HepG2 (cell line): ENCODE data around the gene IRF2BPL. TPM values are rescaled to one million over a fixed set of nuclear protein-coding genes. Genes with fewer than 3 reads are reported as not detected.

ENCODE experiments used
- ATAC-seq: fragments of 200-7000 bp; cut with Tn5 transposase; 3 replicates; pipeline ENCODE4 v1.9.1; 2020; ENCODE audit warnings: mild to moderate bottlenecking, moderate library complexity
- BruUV-seq: library from RNA; stranded (reverse); fragments of 400-500 nt; replicated peaks from 2 replicates; lab custom pipeline; 2021; lab: Mats Ljungman, UMichigan
- CTCF ChIA-PET: fragments of 300-600 bp; formaldehyde crosslinking; extraction: SDS; loops from one replicate; lab custom pipeline; 2021; ENCODE audit warnings: low total read pairs, inconsistent platforms, low intra/inter-chr PET ratio; lab: Yijun Ruan, JAX
- POLR2A ChIA-PET: fragments of 350-600 bp; sonication (Branson Sonifier 250); formaldehyde crosslinking; loops from one replicate; lab custom pipeline; 2020; ENCODE audit warnings: antibody characterized with exemption, inconsistent platforms; lab: Yijun Ruan, JAX
- DNase-seq: peaks from one replicate; pipeline ENCODE4 v3.0.0-alpha.2; 2015; ENCODE audit warnings: low spot score
- FAIRE-seq: peaks from 3 replicates; lab custom pipeline; 2011; peaks lifted over from hg19 to GRCh38; lab: Jason Lieb, UNC
- H2AFZ ChIP-seq: one replicate; pipeline ENCODE4 v1.6.1; 2011; ENCODE audit warnings: low read length, inconsistent platforms
- H3K27ac ChIP-seq: fragments of 300-600 bp; 3 replicates; pipeline ENCODE4 v1.8.0; 2011; ENCODE audit warnings: mixed run types, mild to moderate bottlenecking, mixed read lengths, low read length, inconsistent platforms; ENCODE audit not compliant: insufficient read depth; ENCODE audit errors: extremely low read length
- H3K27me3 ChIP-seq, 2 experiments: fragments of 200-600 bp in 1 of 2; 2 replicates in 1 of 2; 3 replicates in 1 of 2; pipeline versions ENCODE4 v1.6.0 to v1.8.0; 2011; ENCODE audit warnings: low read length in 2 of 2, mild to moderate bottlenecking in 2 of 2, moderate library complexity in 2 of 2, inconsistent platforms in 1 of 2; ENCODE audit not compliant: insufficient read depth in 2 of 2, control insufficient read depth in 1 of 2
- H3K36me3 ChIP-seq, 2 experiments: fragments of 200-600 bp in 1 of 2; replicated peaks in 1 of 2; 2 replicates in 1 of 2; 3 replicates in 1 of 2; pipeline versions ENCODE4 v1.5.1 to v1.8.0; 2011; ENCODE audit warnings: low read length in 2 of 2, inconsistent platforms in 1 of 2; ENCODE audit not compliant: insufficient read depth in 2 of 2, control insufficient read depth in 1 of 2
- H3K4me1 ChIP-seq: 2 replicates; pipeline ENCODE4 v1.5.1; 2012; ENCODE audit warnings: low read length, inconsistent platforms; ENCODE audit not compliant: insufficient read depth
- H3K4me2 ChIP-seq: 2 replicates; pipeline ENCODE4 v1.6.0; 2011; ENCODE audit warnings: low read depth, low read length, inconsistent platforms
- H3K4me3 ChIP-seq, 3 experiments: fragments of 200-600 bp in 1 of 3; sonication (generic), shearing (Covaris generic) in 1 of 3; replicated peaks in 1 of 3; 2 replicates each; pipeline ENCODE4 v1.5.1; 2011 to 2016; ENCODE audit warnings: low read length in 3 of 3, inconsistent platforms in 2 of 3, low read depth in 2 of 3, mild to moderate bottlenecking in 2 of 3, control low read depth in 1 of 3, mixed read lengths in 1 of 3; ENCODE audit not compliant: insufficient read depth in 1 of 3
- H3K79me2 ChIP-seq: one replicate; pipeline ENCODE4 v1.6.1; 2011; ENCODE audit warnings: low read length, inconsistent platforms; ENCODE audit not compliant: insufficient read depth
- H3K9ac ChIP-seq: 2 replicates; pipeline ENCODE4 v1.6.0; 2011; ENCODE audit warnings: mild to moderate bottlenecking, low read depth, low read length, inconsistent platforms; ENCODE audit not compliant: insufficient read depth
- H3K9me3 ChIP-seq: 2 replicates; pipeline ENCODE4 v1.5.1; 2012; ENCODE audit warnings: mild to moderate bottlenecking, low read length
- H4K20me1 ChIP-seq: 2 replicates; pipeline ENCODE4 v1.6.0; 2011; ENCODE audit warnings: inconsistent platforms, mild to moderate bottlenecking, low read length, moderate library complexity; ENCODE audit not compliant: insufficient read depth
- CREB1 ChIP-seq, 2 experiments: fragments of 450-650 bp in 1 of 2; IDR thresholded peaks; 2 replicates each; pipeline ENCODE4 v1.6.1; 2016 to 2017; ENCODE audit warnings: control low read depth in 1 of 2, mild to moderate bottlenecking in 1 of 2, missing compliant biosample characterization in 1 of 2, missing genetic modification characterization in 1 of 2
- E2F1 ChIP-seq: sonication (generic); formaldehyde crosslinking; IDR thresholded peaks from 2 replicates; pipeline ENCODE4 v1.5.0; 2020; ENCODE audit warnings: missing genetic modification reagents
- FOSL2 ChIP-seq: sonication (generic); formaldehyde crosslinking; IDR thresholded peaks from 2 replicates; pipeline ENCODE4 v1.4.0; 2020; ENCODE audit warnings: missing genetic modification reagents
- FOXM1 ChIP-seq: sonication (generic); formaldehyde crosslinking; IDR thresholded peaks from 2 replicates; pipeline ENCODE4 v1.5.0; 2020; ENCODE audit warnings: missing genetic modification reagents
- MATR3 ChIP-seq: sonication (generic); formaldehyde crosslinking; IDR thresholded peaks from 2 replicates; pipeline ENCODE4 v1.4.0; 2020; ENCODE audit warnings: missing genetic modification reagents
- NCOA2 ChIP-seq: sonication (generic); formaldehyde crosslinking; IDR thresholded peaks from 2 replicates; pipeline ENCODE4 v1.8.0; 2022; ENCODE audit warnings: inconsistent platforms
- NFIB ChIP-seq: sonication (generic); formaldehyde crosslinking; IDR thresholded peaks from 2 replicates; pipeline ENCODE4 v1.9.0; 2021; ENCODE audit warnings: missing genetic modification reagents, mild to moderate bottlenecking, borderline replicate concordance
- RBFOX2 ChIP-seq: fragments of 200-400 bp; formaldehyde crosslinking; IDR thresholded peaks from 2 replicates; pipeline ENCODE4 v1.6.1; 2017; ENCODE audit warnings: low read depth, mild to moderate bottlenecking, low read length
- SOX5 ChIP-seq: IDR thresholded peaks from 2 replicates; pipeline ENCODE4 v1.6.1; 2016; ENCODE audit warnings: borderline replicate concordance
- TFE3 ChIP-seq: IDR thresholded peaks from 2 replicates; pipeline ENCODE4 v1.6.1; 2016
- UBTF ChIP-seq: sonication (generic); formaldehyde crosslinking; IDR thresholded peaks from 2 replicates; pipeline ENCODE4 v1.4.0; 2020; ENCODE audit warnings: mild to moderate bottlenecking, missing genetic modification reagents
- ZNF335 ChIP-seq: sonication (generic); formaldehyde crosslinking; IDR thresholded peaks from 2 replicates; pipeline ENCODE4 v1.4.0; 2020; ENCODE audit warnings: missing genetic modification reagents
- ZNF362 ChIP-seq: sonication (generic); formaldehyde crosslinking; IDR thresholded peaks from 2 replicates; pipeline ENCODE4 v1.4.0; 2020; ENCODE audit warnings: missing genetic modification reagents, mild to moderate bottlenecking, borderline replicate concordance
- WGBS: methylation state at CpG from one replicate; pipeline ENCODE4 v1.1.6; 2017; ENCODE audit warnings: low lambda C conversion rate; 5-methylcytosine and 5-hydroxymethylcytosine counted together
- in situ Hi-C: cut with HindIII; loops from 2 replicates; pipeline ENCODE4 v1.10.0; 2017; ENCODE audit warnings: low pct_unique_long_range_greater_than_20kb; ENCODE audit not compliant: extremely low pct_ligation_motif_present
- intact Hi-C: fragments of 100-400 bp; cut with micrococcal nuclease; formaldehyde crosslinking; loops from one replicate; pipeline ENCODE4 v1.10.0; 2022; ENCODE audit not compliant: unreplicated experiment
- polyA plus RNA-seq, 8 experiments: library from polyadenylated mRNA; depleted of rRNA in 3 of 8; stranded (reverse) in 7 of 8; unstranded in 1 of 8; fragments of >200 nt; fragmentation: Illumina TruSeq in 4 of 8; extraction: Trizol in 4 of 8; gene quantifications; 2 replicates each; pipeline versions ENCODE4 v1.2.1 to v1.2.3, GENCODE V29; 2011 to 2016; ENCODE audit warnings: low read depth in 4 of 8, missing spikeins in 1 of 8, mixed read lengths in 1 of 8; ENCODE audit not compliant: insufficient read depth in 1 of 8
- total RNA-seq, 5 experiments: library from RNA; depleted of rRNA; stranded (reverse); fragments of >200 nt; fragmentation: Illumina TruSeq; extraction: Trizol; gene quantifications; 2 replicates each; pipeline ENCODE4 v1.2.3, GENCODE V29; 2016; ENCODE audit warnings: low read depth in 1 of 5

Gene IRF2BPL
- total and polyA plus RNA-seq, 2 of the 13 experiments (the other 11 are each of a cell fraction or from before 2014, with no cell fraction given), result 6.6 to 8.4 TPM

- peak; percentile 71 for ATAC-seq
- H3K9me3 ChIP-seq, result peaks cover 9% of the 10 kb centered on the region; the same call in 1 of the 2 replicates
- H3K27ac ChIP-seq, result no peak overlapping the region
- H4K20me1 ChIP-seq, result no peaks in the 10 kb centered on the region
- H3K4me2 ChIP-seq, result peak overlapping the region; percentile 75
- H3K9ac ChIP-seq, result no peak overlapping the region
- CTCF ChIA-PET, result no interaction called here
- in situ Hi-C loops (no loop called here), intact Hi-C loops (no loop called here)
- H3K36me3 ChIP-seq, result no peaks in the 10 kb centered on the region
- no peak overlapping the region for H2AFZ ChIP-seq
- POLR2A ChIA-PET, result interaction anchor here (0.9 to 2.1 kb wide), 3 partner anchors 9 to 22 kb away, joined by 3 to 12 read pairs (median 4); no protein-coding TSS in a partner anchor
- 18% methylated on average over 15 of the region's 15 CpGs for WGBS
- no peaks in the 10 kb centered on the region for H3K79me2 ChIP-seq
- no TSS peak for BruUV-seq
- peak; percentile 52 for DNase-seq
- peaks cover 44% of the 10 kb centered on the region for H3K4me1 ChIP-seq
- H3K4me3 ChIP-seq, result peak overlapping the region in 1 of 3 experiments; percentile 28; a peak in 2 of 6 replicates
- no peak for FAIRE-seq
- 0 out of 5 replicates have a peak, but pooled peaks cover 0 to 3% of the 10 kb centered on the region in 2 experiments for H3K27me3 ChIP-seq
- TF ChIP-seq SOX5 (CRISPR knock-in tag) (no peak), NFIB (CRISPR knock-in tag) (no peak), MATR3 (CRISPR knock-in tag) (no peak), E2F1 (no peak), ZNF362 (CRISPR knock-in tag) (no peak), NCOA2 (CRISPR knock-in tag) (no peak), TFE3 (CRISPR knock-in tag) (0 out of 2 replicates have a peak, but pooled peaks have one; percentile 24), CREB1 (IDR thresholded peaks at IDR 0.05) (peak; percentile 73), CREB1 (CRISPR knock-in tag; IDR thresholded peaks at IDR 0.05) (no peak), RBFOX2 (no peak), UBTF (CRISPR knock-in tag) (0 out of 2 replicates have a peak, but pooled peaks have one; percentile 28), FOSL2 (CRISPR knock-in tag) (0 out of 2 replicates have a peak, but pooled peaks have one; percentile 8), ZNF335 (CRISPR knock-in tag) (no peak), FOXM1 (CRISPR knock-in tag) (no peak)
Measured at GRCh38 chr14:76977793-76978720, 50.5 kb downstream of the IRF2BPL start.
